ENCODE data around the gene TMEM132D.

The TMEM132D gene

GRCh38 chr12:129873111-129873832 lies 30.6 kb downstream of the TMEM132D start:
- Histone ChIP-seq H3K27ac (ENCODE audit: low read depth, low read length) (no peak overlapping the region), H3K79me2 (ENCODE audit: control insufficient read depth, insufficient read depth, low read length, unreplicated experiment) (no peaks in the 10 kb centered on the region), H3K27me3 (ENCODE audit: insufficient read depth, low read length) (no peaks in the 10 kb centered on the region), H2AFZ (ENCODE audit: low read length, unreplicated experiment) (no peak overlapping the region), H3K36me3 (ENCODE audit: insufficient read depth, low read length) (no peaks in the 10 kb centered on the region), H3K4me3 (ENCODE audit: low read depth, low read length) (no peak overlapping the region), H3K4me1 (ENCODE audit: control insufficient read depth, insufficient read depth, low read length, unreplicated experiment) (no peaks in the 10 kb centered on the region)

- Histone ChIP-seq H3K79me2 (ENCODE audit: control insufficient read depth, insufficient read depth, low read length, unreplicated experiment) (no peaks in the 10 kb centered on the region), H2AFZ (ENCODE audit: low read length, unreplicated experiment) (no peak overlapping the region), H3K4me1 (ENCODE audit: control insufficient read depth, insufficient read depth, low read length, unreplicated experiment) (no peaks in the 10 kb centered on the region), H3K27ac (ENCODE audit: low read depth, low read length) (no peak overlapping the region), H3K36me3 (ENCODE audit: insufficient read depth, low read length) (no peaks in the 10 kb centered on the region), H3K27me3 (ENCODE audit: insufficient read depth, low read length) (no peaks in the 10 kb centered on the region), H3K4me3 (ENCODE audit: low read depth, low read length) (no peak overlapping the region)
Observed at GRCh38 chr12:129871991-129872972, 31.5 kb downstream of the TMEM132D start.

DNA sequence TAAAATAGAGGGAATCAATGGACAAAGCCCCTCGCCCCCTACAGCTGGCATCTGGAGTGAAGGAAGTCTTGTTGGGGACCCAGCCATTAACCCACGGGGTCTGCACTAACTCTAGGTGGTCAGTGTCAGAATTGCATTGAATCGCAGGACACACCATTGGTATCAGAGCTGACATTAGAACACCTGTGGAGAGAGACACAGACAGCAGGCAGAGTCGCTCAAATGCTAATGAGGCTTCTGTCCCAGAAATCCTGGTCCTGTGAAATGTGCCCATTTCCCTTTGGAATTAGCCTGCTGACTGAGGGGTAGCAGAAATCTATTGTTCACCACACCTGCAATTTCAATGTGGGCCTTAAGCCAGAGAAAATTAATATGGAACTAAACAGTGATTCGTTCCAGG lies 33.0 kb downstream of the TMEM132D start:
- H3K4me3 ChIP-seq (ENCODE audit: low read depth, low read length): no peak overlapping the region
- no peak overlapping the region for H3K27ac ChIP-seq (ENCODE audit: low read depth, low read length)
- no peaks in the 10 kb centered on the region for H3K36me3 ChIP-seq (ENCODE audit: insufficient read depth, low read length)
- no peaks in the 10 kb centered on the region for H3K27me3 ChIP-seq (ENCODE audit: insufficient read depth, low read length)
- H2AFZ ChIP-seq (ENCODE audit: low read length, unreplicated experiment): no peak overlapping the region
- H3K79me2 ChIP-seq (ENCODE audit: control insufficient read depth, insufficient read depth, low read length, unreplicated experiment): no peaks in the 10 kb centered on the region
- no peaks in the 10 kb centered on the region for H3K4me1 ChIP-seq (ENCODE audit: control insufficient read depth, insufficient read depth, low read length, unreplicated experiment)

DNA sequence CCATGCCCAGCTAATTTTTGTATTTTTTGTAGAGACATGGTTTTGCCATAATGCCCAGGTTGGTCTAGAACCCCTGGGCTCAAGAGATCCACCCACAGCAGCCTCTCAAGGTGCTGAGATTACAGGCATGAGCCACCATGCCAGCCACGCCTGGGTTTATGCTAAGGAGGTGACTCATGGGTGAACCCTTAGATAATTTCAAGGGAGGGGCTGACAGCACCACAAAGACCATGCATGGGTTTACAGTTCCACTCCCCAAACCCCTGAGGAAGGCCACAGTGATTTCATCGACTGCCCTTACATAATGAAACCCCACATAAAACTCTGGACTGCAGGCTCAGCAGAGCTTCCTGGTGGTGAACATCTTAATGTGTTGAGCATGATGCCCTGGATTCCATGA lies 33.7 kb downstream of the TMEM132D start:
- H3K4me1 ChIP-seq (ENCODE audit: control insufficient read depth, insufficient read depth, low read length, unreplicated experiment): no peaks in the 10 kb centered on the region

DNA sequence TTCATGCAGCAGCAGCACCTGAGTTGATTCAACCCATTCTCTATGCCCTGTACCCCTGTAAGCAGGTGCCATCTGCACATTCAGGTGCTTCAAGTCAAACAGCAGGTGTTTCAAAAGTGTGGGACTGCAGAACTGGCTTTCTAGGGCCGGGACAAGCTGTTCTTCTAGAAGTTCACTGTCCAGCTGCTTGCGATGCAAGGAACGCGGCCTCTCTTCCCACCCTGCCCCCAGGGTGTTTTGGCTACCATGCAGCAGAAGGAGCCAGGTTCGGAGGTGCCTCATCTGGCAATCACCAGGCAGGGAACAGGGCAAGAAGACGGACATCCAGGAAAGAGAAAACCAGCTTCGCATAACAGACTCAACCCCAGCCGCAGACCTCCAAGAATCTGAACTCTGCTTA lies 35.2 kb downstream of the TMEM132D start:
- Histone ChIP-seq H3K4me1 (ENCODE audit: control insufficient read depth, insufficient read depth, low read length, unreplicated experiment) (no peaks in the 10 kb centered on the region), H3K79me2 (ENCODE audit: control insufficient read depth, insufficient read depth, low read length, unreplicated experiment) (no peaks in the 10 kb centered on the region), H2AFZ (ENCODE audit: low read length, unreplicated experiment) (no peak overlapping the region), H3K27ac (ENCODE audit: low read depth, low read length) (no peak overlapping the region), H3K27me3 (ENCODE audit: insufficient read depth, low read length) (no peaks in the 10 kb centered on the region), H3K4me3 (ENCODE audit: low read depth, low read length) (no peak overlapping the region), H3K36me3 (ENCODE audit: insufficient read depth, low read length) (no peaks in the 10 kb centered on the region)

More for the DNA sequence above, 33.7 kb downstream of the TMEM132D start:
- Histone ChIP-seq H3K36me3 (ENCODE audit: insufficient read depth, low read length) (no peaks in the 10 kb centered on the region), H3K27ac (ENCODE audit: low read depth, low read length) (no peak overlapping the region), H3K27me3 (ENCODE audit: insufficient read depth, low read length) (no peaks in the 10 kb centered on the region), H2AFZ (ENCODE audit: low read length, unreplicated experiment) (no peak overlapping the region), H3K79me2 (ENCODE audit: control insufficient read depth, insufficient read depth, low read length, unreplicated experiment) (no peaks in the 10 kb centered on the region), H3K4me3 (ENCODE audit: low read depth, low read length) (no peak overlapping the region)

DNA sequence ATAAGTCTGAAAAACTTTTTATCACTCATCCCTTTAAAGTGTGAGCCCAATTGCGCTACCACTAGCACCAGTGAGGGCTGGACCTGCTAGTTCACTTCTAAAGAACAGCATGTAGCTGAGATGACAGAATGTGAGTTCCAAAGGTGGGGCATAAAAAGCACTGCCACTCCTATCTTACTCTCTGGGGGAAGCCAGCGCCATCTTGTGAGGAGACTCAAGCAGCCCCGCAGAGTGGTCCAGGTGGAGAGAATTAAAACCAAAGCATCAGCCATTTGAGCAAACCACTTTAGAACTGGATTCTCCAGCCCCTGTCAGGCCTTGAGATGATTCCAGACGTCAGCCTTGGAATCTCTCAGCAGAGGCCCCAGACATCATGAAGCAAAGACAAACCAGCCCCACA lies 39.9 kb downstream of the TMEM132D start:
- no peak overlapping the region for H3K4me3 ChIP-seq (ENCODE audit: low read depth, low read length)
- H3K27me3 ChIP-seq (ENCODE audit: insufficient read depth, low read length): no peaks in the 10 kb centered on the region
- no peak overlapping the region for H3K27ac ChIP-seq (ENCODE audit: low read depth, low read length)
- no peaks in the 10 kb centered on the region for H3K4me1 ChIP-seq (ENCODE audit: control insufficient read depth, insufficient read depth, low read length, unreplicated experiment)
- no peaks in the 10 kb centered on the region for H3K36me3 ChIP-seq (ENCODE audit: insufficient read depth, low read length)
- H3K79me2 ChIP-seq (ENCODE audit: control insufficient read depth, insufficient read depth, low read length, unreplicated experiment): no peaks in the 10 kb centered on the region
- no peak overlapping the region for H2AFZ ChIP-seq (ENCODE audit: low read length, unreplicated experiment)

DNA sequence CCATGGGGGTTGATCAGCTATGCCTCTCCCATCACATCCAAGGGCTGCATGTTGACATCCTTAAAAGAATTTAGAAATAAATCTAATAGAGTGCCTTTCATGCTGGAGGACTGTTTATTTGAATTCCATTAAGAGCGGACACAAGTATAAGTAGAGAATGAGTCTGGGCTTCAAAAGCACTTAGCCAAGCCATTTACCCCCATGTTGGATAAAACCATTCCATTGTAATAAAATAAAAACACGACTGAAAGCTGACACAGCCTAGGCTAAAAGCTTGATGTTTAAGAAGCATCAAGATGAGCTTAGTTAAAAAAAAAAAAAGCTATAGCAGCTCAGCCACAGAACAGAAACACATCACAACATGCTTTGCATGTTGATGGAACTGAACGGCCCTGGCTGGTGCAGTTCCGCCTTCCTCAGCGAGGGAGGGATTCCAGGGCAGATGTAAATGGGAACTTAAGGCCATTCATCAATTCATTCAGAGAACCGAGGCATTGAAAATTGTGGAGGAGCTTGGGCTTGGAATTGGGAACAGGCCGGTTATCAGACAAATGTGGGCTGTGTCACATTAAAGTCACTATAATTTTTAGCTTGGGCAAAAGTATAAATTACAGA lies 41.2 kb downstream of the TMEM132D start:
- H3K36me3 ChIP-seq (ENCODE audit: insufficient read depth, low read length): no peaks in the 10 kb centered on the region
- no peak overlapping the region for H2AFZ ChIP-seq (ENCODE audit: low read length, unreplicated experiment)
- H3K4me1 ChIP-seq (ENCODE audit: control insufficient read depth, insufficient read depth, low read length, unreplicated experiment): no peaks in the 10 kb centered on the region
- H3K4me3 ChIP-seq (ENCODE audit: low read depth, low read length): no peak overlapping the region
- H3K27ac ChIP-seq (ENCODE audit: low read depth, low read length): no peak overlapping the region
- no peaks in the 10 kb centered on the region for H3K79me2 ChIP-seq (ENCODE audit: control insufficient read depth, insufficient read depth, low read length, unreplicated experiment)
- no peaks in the 10 kb centered on the region for H3K27me3 ChIP-seq (ENCODE audit: insufficient read depth, low read length)

- H3K4me3 ChIP-seq (ENCODE audit: low read depth, low read length): no peak overlapping the region
- H3K27me3 ChIP-seq (ENCODE audit: insufficient read depth, low read length): no peaks in the 10 kb centered on the region
- H3K4me1 ChIP-seq (ENCODE audit: control insufficient read depth, insufficient read depth, low read length, unreplicated experiment): no peaks in the 10 kb centered on the region
- H3K79me2 ChIP-seq (ENCODE audit: control insufficient read depth, insufficient read depth, low read length, unreplicated experiment): no peaks in the 10 kb centered on the region
- H3K36me3 ChIP-seq (ENCODE audit: insufficient read depth, low read length): no peaks in the 10 kb centered on the region
- no peak overlapping the region for H3K27ac ChIP-seq (ENCODE audit: low read depth, low read length)
- no peak overlapping the region for H2AFZ ChIP-seq (ENCODE audit: low read length, unreplicated experiment)
Observed at GRCh38 chr12:129861951-129862350, 41.9 kb downstream of the TMEM132D start.

- Histone ChIP-seq H3K27me3 (ENCODE audit: insufficient read depth, low read length) (no peaks in the 10 kb centered on the region), H3K36me3 (ENCODE audit: insufficient read depth, low read length) (no peaks in the 10 kb centered on the region), H3K79me2 (ENCODE audit: control insufficient read depth, insufficient read depth, low read length, unreplicated experiment) (no peaks in the 10 kb centered on the region), H2AFZ (ENCODE audit: low read length, unreplicated experiment) (no peak overlapping the region), H3K4me3 (ENCODE audit: low read depth, low read length) (no peak overlapping the region), H3K27ac (ENCODE audit: low read depth, low read length) (no peak overlapping the region), H3K4me1 (ENCODE audit: control insufficient read depth, insufficient read depth, low read length, unreplicated experiment) (no peaks in the 10 kb centered on the region)
Observed at GRCh38 chr12:129854591-129854990, 49.2 kb downstream of the TMEM132D start.

GRCh38 chr12:129851296-129851695 lies 52.5 kb downstream of the TMEM132D start:
- H2AFZ ChIP-seq (ENCODE audit: low read length, unreplicated experiment): no peak overlapping the region
- no peaks in the 10 kb centered on the region for H3K27me3 ChIP-seq (ENCODE audit: insufficient read depth, low read length)
- no peak overlapping the region for H3K27ac ChIP-seq (ENCODE audit: low read depth, low read length)
- H3K79me2 ChIP-seq (ENCODE audit: control insufficient read depth, insufficient read depth, low read length, unreplicated experiment): no peaks in the 10 kb centered on the region
- no peaks in the 10 kb centered on the region for H3K36me3 ChIP-seq (ENCODE audit: insufficient read depth, low read length)
- H3K4me3 ChIP-seq (ENCODE audit: low read depth, low read length): no peak overlapping the region
- no peaks in the 10 kb centered on the region for H3K4me1 ChIP-seq (ENCODE audit: control insufficient read depth, insufficient read depth, low read length, unreplicated experiment)

All from ACC112 (cell line).